Spinal cord (tissue), 10 donors: Measurements from ENCODE around the gene ZNF410. TPM values are rescaled to one million over a fixed set of nuclear protein-coding genes. Genes with fewer than 3 reads are reported as not detected.
"Not testable (repeated sequence)": the region's sequence is repeated elsewhere in the genome, so short reads cannot be mapped to it uniquely, and the experiment has no call there.

Source experiments
- DNase-seq, 6 donors: peaks; one replicate each; pipeline versions ENCODE4 v3.0.0 to v3.0.0-alpha.2; 2013 to 2015; ENCODE audit warnings: low spot score in 6 of 6, low read depth in 4 of 6
- H3K27ac ChIP-seq: one replicate; pipeline ENCODE4 v1.5.1; 2013; ENCODE audit warnings: low read depth, low read length, control low read depth
- H3K27me3 ChIP-seq: one replicate; pipeline ENCODE4 v1.6.1; 2013; ENCODE audit warnings: low read length; ENCODE audit not compliant: control insufficient read depth, insufficient read depth
- H3K36me3 ChIP-seq: one replicate; pipeline ENCODE4 v1.6.1; 2013; ENCODE audit warnings: low read length; ENCODE audit not compliant: control insufficient read depth, insufficient read depth
- H3K4me1 ChIP-seq: one replicate; pipeline ENCODE4 v1.6.1; 2013; ENCODE audit warnings: low read length; ENCODE audit not compliant: control insufficient read depth, insufficient read depth
- H3K4me3 ChIP-seq: one replicate; pipeline ENCODE4 v1.5.1; 2013; ENCODE audit warnings: low read depth, low read length, control low read depth
- H3K9me3 ChIP-seq: one replicate; pipeline ENCODE4 v1.6.1; 2013; ENCODE audit warnings: low read length; ENCODE audit not compliant: control insufficient read depth, insufficient read depth
- WGBS: methylation state at CpG from one replicate; pipeline ENCODE4 v1.1.5; 2013; ENCODE audit warnings: missing lambda C conversion rate; ENCODE audit not compliant: insufficient coverage; 5-methylcytosine and 5-hydroxymethylcytosine counted together
- long read RNA-seq, 4 donors: transcript quantifications; one replicate each; lab custom pipeline, GENCODE V29; 2026
- polyA plus RNA-seq, 2 donors: library from polyadenylated mRNA; unstranded; fragments of 120-200 nt; gene quantifications; one replicate each; pipeline ENCODE4 v1.2.1, GENCODE V29; 2013; ENCODE audit not compliant: insufficient read length in 2 of 2
- total RNA-seq, 2 donors: library from RNA; depleted of rRNA in 1 of 2; stranded (reverse); fragments of 120-200 nt in 1 of 2; fragments of >200 nt in 1 of 2; gene quantifications; one replicate each; pipeline versions ENCODE4 v1.2.3 to v1.2.4, GENCODE V29; 2013 to 2014
- donor health status: healthy.

The ZNF410 gene, protein sequence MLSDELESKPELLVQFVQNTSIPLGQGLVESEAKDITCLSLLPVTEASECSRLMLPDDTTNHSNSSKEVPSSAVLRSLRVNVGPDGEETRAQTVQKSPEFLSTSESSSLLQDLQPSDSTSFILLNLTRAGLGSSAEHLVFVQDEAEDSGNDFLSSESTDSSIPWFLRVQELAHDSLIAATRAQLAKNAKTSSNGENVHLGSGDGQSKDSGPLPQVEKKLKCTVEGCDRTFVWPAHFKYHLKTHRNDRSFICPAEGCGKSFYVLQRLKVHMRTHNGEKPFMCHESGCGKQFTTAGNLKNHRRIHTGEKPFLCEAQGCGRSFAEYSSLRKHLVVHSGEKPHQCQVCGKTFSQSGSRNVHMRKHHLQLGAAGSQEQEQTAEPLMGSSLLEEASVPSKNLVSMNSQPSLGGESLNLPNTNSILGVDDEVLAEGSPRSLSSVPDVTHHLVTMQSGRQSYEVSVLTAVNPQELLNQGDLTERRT
- 10 to 100 TPM; 60.5 to 70.7 TPM for total RNA-seq
- polyA plus RNA-seq, result 10 to 100 TPM; 44.2 to 48.5 TPM
- long read RNA-seq, donor 1, transcript ZNF410-211 (12 exons, 2,601 nt), result major isoform, 6 of 6 reads
- long read RNA-seq, donor 1, partial matches to known transcripts, result 0 of 6 reads
- long read RNA-seq, donor 1, other reads (novel, unspliced or antisense), result 0 of 6 reads
- long read RNA-seq, donor 2, transcript ZNF410-211 (12 exons, 2,601 nt), result major isoform, 8 of 9 reads
- long read RNA-seq, donor 2, partial matches to known transcripts, result 0 of 9 reads
- long read RNA-seq, donor 2, other reads (novel, unspliced or antisense), result 0 of 9 reads
- long read RNA-seq, donor 3, transcript ZNF410-211 (12 exons, 2,601 nt), result major isoform, 7 of 7 reads
- long read RNA-seq, donor 3, partial matches to known transcripts, result 0 of 7 reads
- long read RNA-seq, donor 3, other reads (novel, unspliced or antisense), result 0 of 7 reads
- long read RNA-seq, donor 4, transcript ZNF410-211 (12 exons, 2,601 nt), result major isoform, 8 of 8 reads
- long read RNA-seq, donor 4, partial matches to known transcripts, result 0 of 8 reads
- long read RNA-seq, donor 4, other reads (novel, unspliced or antisense), result 0 of 8 reads

DNA sequence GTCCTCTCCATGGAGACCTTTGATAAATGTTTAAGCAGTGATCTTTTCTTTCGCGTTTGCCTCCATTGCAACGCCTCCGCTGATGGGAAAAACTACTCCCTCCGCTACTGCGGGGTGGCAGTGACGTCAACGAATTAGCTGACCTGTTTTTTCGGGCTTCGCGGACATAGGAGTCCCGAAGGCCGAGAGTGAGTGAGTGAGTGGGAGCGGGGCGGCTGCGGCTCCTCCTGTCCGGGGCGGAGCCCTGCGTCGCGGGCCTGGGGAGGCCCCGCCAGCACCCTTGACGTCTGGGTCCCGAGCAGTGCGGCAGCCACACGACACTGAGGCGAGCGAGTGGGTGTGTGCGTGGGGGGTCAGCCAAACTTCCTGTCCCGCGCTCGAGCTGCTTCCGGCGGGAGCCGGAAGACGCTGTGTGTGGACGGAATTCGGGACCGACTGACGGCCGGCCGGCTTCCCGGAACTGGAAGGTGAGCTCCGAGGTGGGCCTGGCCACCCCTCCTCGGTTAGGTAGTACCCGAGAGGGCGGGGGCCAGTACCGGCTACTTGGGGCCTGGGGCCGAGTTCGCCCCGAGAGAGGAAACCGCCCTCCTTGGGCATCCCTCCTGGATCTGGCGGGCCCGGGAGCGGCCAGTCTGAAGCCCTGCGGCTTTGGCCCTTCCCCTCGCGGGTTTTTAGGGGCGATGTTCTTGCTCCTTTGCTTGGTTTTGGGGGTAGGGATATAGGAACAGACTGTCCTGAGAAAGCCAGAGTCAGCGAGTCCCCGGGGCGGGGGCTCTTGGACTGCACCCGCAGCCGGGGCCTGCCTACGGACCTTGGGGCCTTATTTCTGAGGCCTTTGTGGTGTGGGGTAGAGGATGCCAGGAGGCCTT lies at the start of gene ZNF410:
Gene ZNF410 (plus strand): TSS at position 411 of the 869 bp plus-strand sequence. CDS start 5,317 bp downstream, outside the sequence.
- peak within 1 kb of the TSS; percentile 97 for H3K27ac ChIP-seq
- H3K9me3 ChIP-seq, result no peaks in the 10 kb centered on the region
- peaks cover 6% of the 10 kb centered on the region for H3K4me1 ChIP-seq
- no peaks in the 10 kb centered on the region for H3K27me3 ChIP-seq
- under 1% methylated on average over 53 of the region's 65 CpGs for WGBS
- H3K36me3 ChIP-seq, result no peaks in the 10 kb centered on the region
- DNase-seq, result peak; percentile 72 to 96 (median 84)
- H3K4me3 ChIP-seq, result peak within 1 kb of the TSS; percentile 98

DNA sequence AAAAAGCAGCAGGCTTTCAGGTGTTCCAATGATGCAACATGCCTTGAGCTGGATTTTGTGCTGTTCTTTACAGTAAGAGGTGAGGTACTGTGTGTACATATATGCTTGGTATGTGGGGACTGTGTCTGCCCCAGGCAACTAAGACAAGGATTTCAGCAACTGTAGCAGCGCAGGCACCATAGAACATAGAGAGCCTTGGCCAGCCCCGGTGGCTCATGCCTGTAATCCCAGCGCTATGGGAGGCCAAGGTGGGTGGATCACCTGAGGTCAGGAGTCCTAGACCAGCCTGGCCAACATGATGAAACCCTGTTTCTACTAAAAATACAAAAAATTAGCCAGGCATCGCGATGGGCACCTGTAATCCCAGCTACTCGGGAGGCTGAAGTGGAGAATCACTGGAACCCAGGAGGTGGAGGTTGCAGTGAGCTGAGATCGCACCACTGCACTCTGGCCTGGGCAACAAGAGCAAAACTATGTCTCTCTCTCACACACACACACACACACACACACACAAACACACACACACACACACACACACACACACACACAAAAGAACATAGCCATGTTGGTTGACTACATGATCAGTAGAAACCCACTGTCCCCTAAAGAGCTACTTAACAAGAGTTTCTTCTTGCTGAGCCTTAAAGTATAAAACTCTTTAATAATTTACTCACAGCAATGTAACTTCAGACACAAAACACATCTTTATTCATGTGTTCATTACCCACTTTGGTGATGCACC lies 48.2 kb upstream of the ZNF410 start:
- WGBS, result 88% methylated on average over 5 of the region's 7 CpGs
- DNase-seq, H3K27ac ChIP-seq, H3K27me3 ChIP-seq, H3K36me3 ChIP-seq, H3K4me3 ChIP-seq, H3K9me3 ChIP-seq: not testable (repeated sequence)
- peaks cover 10% of the 10 kb centered on the region for H3K4me1 ChIP-seq

DNA sequence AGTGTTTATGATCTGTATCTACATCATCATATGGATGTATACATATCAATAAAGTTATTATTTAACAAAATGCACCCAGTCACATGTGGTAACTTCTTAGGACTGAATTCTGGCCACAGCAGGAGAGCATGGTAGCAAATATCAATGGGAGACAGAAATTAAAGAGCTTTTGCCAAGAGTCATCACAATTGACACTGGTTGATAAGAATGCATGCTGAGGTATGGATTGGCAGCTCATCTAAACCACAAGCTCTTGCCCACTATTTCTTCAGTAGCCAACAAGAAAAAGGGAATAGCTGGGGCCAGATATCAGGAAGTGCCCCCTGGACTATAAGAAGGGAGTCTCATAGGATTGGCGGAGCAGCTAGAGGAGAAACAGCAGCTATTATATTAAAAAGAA lies 44.5 kb upstream of the ZNF410 start:
- no peak overlapping the region for H3K27ac ChIP-seq
- no peaks in the 10 kb centered on the region for H3K9me3 ChIP-seq
- H3K27me3 ChIP-seq, result no peaks in the 10 kb centered on the region
- no peaks in the 10 kb centered on the region for H3K4me1 ChIP-seq
- no peak for DNase-seq
- H3K36me3 ChIP-seq, result no peaks in the 10 kb centered on the region
- WGBS, result no CpG with 5 or more reads among the region's 1 CpG
- H3K4me3 ChIP-seq, result no peak overlapping the region

DNA sequence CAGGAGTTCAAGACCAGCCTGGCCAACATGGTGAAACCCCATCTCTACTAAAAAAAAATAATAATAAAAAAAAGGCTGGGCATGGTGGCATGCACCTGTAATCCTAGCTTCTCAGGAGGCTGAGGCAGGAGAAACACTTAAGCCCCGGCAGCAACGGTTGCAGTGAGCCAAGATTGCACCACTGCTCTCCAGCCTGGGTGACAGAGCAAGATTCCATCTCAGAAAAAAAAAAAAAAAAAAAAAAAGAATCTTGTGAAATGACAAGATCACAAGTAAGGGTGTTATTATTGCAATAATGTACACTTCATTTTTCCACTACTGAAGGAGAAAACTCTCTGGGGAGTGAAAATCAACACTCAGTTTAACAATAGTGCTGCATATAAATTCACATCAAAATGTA lies 43.8 kb upstream of the ZNF410 start:
- Histone ChIP-seq H3K4me1 (no peaks in the 10 kb centered on the region), H3K27ac (no peak overlapping the region), H3K27me3 (no peaks in the 10 kb centered on the region), H3K4me3 (no peak overlapping the region), H3K36me3 (no peaks in the 10 kb centered on the region), H3K9me3 (no peaks in the 10 kb centered on the region)
- WGBS, result no CpG with 5 or more reads among the region's 2 CpGs
- DNase-seq, result no peak

DNA sequence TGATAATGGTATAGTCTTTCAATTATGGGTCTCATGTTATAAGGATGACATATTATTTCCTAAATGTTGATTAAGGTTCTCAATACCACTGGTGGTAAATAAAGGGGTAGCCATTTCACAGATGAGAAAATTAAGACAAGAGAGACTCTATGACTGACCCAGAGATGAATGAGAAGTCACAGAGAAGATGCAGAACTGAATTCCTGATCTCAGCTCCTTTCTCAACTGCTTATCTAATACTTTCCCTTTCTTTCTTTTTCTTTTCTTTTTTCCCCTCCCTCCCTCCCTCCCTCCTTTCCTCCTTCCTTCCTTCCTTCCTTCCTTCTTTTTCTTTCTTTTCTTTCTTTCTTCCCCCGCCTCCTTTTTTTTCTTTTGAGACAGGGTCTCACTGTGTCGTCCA lies 43.4 kb upstream of the ZNF410 start:
- no peak overlapping the region for H3K27ac ChIP-seq
- no peaks in the 10 kb centered on the region for H3K27me3 ChIP-seq
- 100% methylated on average over 1 of the region's 2 CpGs for WGBS
- no peaks in the 10 kb centered on the region for H3K9me3 ChIP-seq
- no peak for DNase-seq
- no peaks in the 10 kb centered on the region for H3K36me3 ChIP-seq
- H3K4me1 ChIP-seq, result no peaks in the 10 kb centered on the region
- H3K4me3 ChIP-seq, result no peak overlapping the region

DNA sequence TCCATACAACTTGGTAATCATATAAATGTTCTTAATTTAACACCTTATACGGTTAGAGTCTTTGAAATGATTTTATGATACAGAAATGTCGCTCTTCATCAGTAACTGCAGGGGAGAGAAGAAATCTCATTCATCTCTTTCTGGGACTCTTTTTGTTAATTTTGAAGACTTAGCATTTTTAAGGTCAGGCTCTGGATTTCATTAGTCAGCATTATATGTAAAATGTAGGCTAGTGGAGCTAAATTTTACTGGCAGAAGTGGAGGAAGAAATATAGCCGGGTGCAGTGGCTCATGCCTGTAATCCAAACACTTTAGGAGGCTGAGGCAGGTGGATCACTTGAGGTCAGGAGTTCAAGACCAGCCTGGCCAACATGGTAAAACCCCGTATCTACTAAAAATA lies 39.7 kb upstream of the ZNF410 start:
- Histone ChIP-seq H3K27ac (no peak overlapping the region), H3K4me1 (peaks cover 1% of the 10 kb centered on the region), H3K27me3 (no peaks in the 10 kb centered on the region), H3K36me3 (no peaks in the 10 kb centered on the region), H3K4me3 (no peak overlapping the region), H3K9me3 (no peaks in the 10 kb centered on the region)
- WGBS, result no CpG with 5 or more reads among the region's 4 CpGs
- no peak for DNase-seq

DNA sequence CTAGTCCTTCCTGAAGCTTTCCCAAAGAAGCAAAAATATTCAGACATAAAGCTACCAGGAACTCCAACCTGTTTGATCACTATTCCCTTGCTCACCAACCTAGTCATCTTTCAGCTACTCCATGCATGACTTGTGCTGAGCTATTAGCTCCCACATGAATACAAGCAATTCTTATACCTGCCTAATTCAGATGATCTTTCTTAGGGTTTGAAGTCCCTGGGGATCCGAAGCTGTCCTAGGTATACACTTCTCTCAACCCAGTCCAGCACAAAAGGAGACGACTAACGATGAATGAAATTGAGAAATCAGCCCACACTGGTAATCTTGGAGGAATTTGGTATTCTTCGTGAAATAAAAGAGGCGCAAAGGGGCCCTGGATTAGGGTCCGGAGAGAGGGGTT lies 35.7 kb upstream of the ZNF410 start:
- H3K27ac ChIP-seq, result peak overlapping the region; percentile 92
- DNase-seq, result peak in 1 of 6 donors; percentile 5
- H3K4me1 ChIP-seq, result peaks cover 12% of the 10 kb centered on the region
- WGBS, result 60% methylated on average over 1 of the region's 6 CpGs
- H3K9me3 ChIP-seq, result no peaks in the 10 kb centered on the region
- no peaks in the 10 kb centered on the region for H3K36me3 ChIP-seq
- H3K4me3 ChIP-seq, result peak overlapping the region; percentile 86
- no peaks in the 10 kb centered on the region for H3K27me3 ChIP-seq

DNA sequence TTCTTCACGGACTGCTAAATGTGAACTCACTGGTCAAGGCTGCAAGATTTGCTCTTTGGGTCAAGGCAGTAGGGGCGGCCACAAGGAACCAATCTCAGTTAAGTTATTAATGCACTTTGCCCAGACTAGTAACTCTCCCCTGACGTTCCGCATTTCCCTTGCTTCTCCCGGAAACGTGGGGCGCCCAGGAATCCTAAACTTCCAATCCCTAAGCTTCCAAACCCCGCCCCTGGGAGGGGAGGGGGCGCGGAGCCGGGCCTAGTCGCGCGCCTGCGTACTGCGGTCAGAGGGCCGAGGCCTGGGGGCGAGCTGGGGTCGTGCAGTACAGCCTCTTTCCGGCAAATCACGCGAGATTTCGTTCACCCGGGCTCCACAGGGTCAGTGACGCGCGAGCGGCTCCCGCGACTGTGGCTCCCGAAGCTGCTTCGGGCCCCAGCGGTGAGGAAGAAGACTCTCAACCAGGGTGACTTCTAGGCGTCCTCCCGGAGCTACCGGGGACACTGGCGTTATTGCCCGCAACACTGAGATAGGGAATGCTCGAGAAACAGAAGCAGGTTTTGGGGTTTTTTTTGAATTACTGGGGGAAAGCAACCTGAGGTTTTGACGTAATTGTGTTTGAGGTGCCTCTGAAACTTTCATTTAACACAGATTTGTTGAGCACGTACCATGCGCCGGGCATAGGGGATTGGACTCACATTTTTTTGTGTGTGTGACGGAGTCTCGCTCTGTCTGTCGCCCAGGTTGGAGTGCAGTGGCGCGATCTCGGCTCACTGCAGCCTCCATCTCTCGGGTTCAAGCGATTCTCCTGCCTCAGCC lies 34.9 kb upstream of the ZNF410 start, which contains the start of gene PTGR2:
Gene PTGR2 (plus strand): TSS at position 265 of the 816 bp plus-strand sequence. CDS start 7,032 bp downstream, outside the sequence.
- no peaks in the 10 kb centered on the region for H3K27me3 ChIP-seq
- DNase-seq, result peak; percentile 86 to 99 (median 92)
- H3K4me1 ChIP-seq, result peaks cover 12% of the 10 kb centered on the region
- 1% methylated on average over 45 of the region's 51 CpGs for WGBS
- peak within 1 kb of the TSS; percentile 92 for H3K27ac ChIP-seq
- no peaks in the 10 kb centered on the region for H3K36me3 ChIP-seq
- peak within 1 kb of the TSS; percentile 86 for H3K4me3 ChIP-seq
- H3K9me3 ChIP-seq, result no peaks in the 10 kb centered on the region
